AG04449 (cell line): ENCODE measurements around the gene HPGD.
"Not testable (repeated sequence)": the region's sequence is repeated elsewhere in the genome, so short reads cannot be mapped to it uniquely, and the experiment has no call there.

Source experiments
- CTCF ChIA-PET: fragments of 350-600 bp; formaldehyde crosslinking; extraction: SDS; loops from one replicate; lab custom pipeline; 2021; ENCODE audit warnings: antibody characterized with exemption; lab: Yijun Ruan, JAX
- POLR2A ChIA-PET: fragments of 400-600, 350-600 bp; formaldehyde crosslinking; extraction: SDS; loops from one replicate; lab custom pipeline; 2020; ENCODE audit warnings: antibody characterized with exemption, inconsistent platforms; lab: Yijun Ruan, JAX
- DNase-seq: peaks from one replicate; pipeline ENCODE4 v3.0.0-alpha.2; 2010; ENCODE audit warnings: low read depth, low spot score
- H3K4me3 ChIP-seq: 2 replicates; pipeline ENCODE4 v1.5.1; 2011; ENCODE audit warnings: low read depth, mild to moderate bottlenecking, control low read depth, low read length
- TF ChIP-seq, protein P1 (sequence below): IDR thresholded peaks from one replicate; pipeline ENCODE4 v1.5.1; 2011; ENCODE audit warnings: mild to moderate bottlenecking, moderate library complexity, low read length, control low read depth, inconsistent platforms; ENCODE audit not compliant: insufficient read depth; ENCODE audit errors: missing control alignments

HPGD gene

DNA sequence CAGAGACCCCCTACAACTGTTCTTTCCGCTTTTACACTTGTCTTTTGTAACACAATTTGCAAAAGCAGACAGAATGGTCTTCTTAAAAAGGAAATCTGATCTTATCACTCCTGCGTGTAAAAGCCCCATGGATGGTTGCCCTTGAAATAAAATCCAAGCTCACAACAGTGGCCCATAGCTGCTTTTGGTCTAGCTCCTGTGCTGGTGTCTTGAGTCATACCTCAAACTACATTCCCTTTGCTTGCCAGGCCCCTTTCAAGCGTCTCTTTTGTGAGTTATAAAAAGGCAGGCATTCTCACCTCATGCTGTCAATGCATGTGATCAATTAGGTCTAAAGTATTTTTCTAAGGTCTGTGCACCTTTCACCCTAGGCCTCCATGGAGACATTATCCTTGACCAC is 27.6 kb downstream of the HPGD start:
- TF ChIP-seq, protein P1, sequence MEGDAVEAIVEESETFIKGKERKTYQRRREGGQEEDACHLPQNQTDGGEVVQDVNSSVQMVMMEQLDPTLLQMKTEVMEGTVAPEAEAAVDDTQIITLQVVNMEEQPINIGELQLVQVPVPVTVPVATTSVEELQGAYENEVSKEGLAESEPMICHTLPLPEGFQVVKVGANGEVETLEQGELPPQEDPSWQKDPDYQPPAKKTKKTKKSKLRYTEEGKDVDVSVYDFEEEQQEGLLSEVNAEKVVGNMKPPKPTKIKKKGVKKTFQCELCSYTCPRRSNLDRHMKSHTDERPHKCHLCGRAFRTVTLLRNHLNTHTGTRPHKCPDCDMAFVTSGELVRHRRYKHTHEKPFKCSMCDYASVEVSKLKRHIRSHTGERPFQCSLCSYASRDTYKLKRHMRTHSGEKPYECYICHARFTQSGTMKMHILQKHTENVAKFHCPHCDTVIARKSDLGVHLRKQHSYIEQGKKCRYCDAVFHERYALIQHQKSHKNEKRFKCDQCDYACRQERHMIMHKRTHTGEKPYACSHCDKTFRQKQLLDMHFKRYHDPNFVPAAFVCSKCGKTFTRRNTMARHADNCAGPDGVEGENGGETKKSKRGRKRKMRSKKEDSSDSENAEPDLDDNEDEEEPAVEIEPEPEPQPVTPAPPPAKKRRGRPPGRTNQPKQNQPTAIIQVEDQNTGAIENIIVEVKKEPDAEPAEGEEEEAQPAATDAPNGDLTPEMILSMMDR = no peak
- ChIA-PET POLR2A (no interaction called here), CTCF (no interaction called here)
- no peak for DNase-seq
- H3K4me3 ChIP-seq = no peak overlapping the region

DNA sequence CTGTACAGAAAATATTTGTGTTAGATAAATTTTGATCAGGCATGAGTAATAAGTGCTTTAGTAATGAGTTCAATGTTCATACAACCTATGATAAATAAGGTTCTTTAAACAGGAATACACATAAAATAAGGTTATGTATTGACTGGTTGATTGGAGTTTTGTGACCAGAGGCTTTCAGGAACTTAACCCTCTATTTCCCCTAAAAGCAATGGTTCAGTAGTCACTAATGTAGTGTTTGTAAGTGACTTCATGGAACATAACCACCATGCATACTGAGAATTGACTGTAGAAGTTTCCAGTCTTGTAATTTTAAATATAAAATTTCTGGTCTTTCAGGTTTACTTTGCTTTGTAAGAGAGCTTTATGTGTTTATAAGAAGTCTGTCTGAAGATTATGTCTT is 28.1 kb downstream of the HPGD start:
- POLR2A ChIA-PET = no interaction called here
- TF ChIP-seq, protein P1 = no peak

DNA sequence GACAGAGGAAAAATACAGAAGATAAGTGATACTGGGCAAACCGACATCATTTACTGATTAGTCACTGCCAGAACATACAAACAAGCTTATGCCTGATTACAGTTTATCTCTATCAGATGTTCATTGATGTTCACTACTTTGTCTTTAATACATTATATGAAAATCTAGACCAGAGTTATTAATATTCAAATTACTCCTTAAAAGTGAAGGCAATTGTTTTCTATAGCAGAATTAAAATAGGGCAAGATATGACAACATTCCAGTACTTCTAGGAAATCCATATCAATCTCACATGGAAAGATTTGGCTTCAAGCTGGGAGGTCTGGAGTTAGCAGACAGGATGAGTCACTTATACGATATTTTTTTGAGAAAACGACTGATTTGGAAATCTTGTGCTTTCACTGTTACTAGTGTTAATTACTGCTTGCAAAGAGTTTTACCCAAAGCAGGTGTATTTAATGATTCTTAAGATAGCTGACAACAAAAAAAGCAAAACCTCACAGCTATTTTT is 31.8 kb downstream of the HPGD start:
- ChIA-PET POLR2A (no interaction called here), CTCF (no interaction called here)
- DNase-seq = no peak
- H3K4me3 ChIP-seq = no peak overlapping the region
- TF ChIP-seq, protein P1 = no peak

More for the DNA sequence above, 28.1 kb downstream of the HPGD start:
- CTCF ChIA-PET = no interaction called here
- H3K4me3 ChIP-seq = no peak overlapping the region
- DNase-seq = no peak

DNA sequence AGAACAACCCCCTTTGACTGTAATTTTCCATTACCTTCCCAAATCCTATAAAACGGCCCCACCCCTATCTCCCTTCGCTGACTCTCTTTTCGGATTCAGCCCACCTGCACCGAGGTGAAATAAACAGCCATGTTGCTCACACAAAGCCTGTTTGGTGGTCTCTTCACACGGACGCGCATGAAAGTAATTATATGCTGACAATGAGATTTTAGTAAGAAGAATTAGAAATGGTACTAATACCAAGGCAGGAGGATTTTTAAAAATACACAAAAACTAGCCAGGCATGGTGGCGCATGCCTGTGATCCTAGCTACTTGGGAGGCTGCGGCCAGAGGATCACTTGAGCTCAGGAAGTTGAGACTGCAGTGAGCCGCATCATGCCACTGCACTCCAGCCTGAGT is 33.9 kb downstream of the HPGD start:
- CTCF ChIA-PET, H3K4me3 ChIP-seq, DNase-seq, POLR2A ChIA-PET: not testable (repeated sequence)

DNA sequence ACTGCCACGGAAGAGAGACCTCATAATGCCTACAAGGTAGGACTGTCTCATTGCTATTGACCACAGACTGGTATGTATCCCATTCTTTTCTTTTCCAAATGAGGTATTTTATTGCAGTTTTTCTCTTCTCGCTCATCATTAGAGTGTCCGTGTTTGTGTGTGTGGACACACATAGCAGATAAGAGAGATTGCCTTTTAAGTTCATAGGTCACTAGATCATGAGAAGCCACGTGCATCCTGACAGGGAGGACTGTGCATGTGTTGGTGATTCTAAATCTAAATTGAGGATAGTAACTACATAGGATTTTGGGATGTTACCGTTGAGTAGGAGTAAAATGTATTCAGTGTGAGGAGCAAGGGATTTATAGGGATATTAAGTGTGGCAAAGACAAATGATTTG is 37.3 kb downstream of the HPGD start:
- ChIA-PET CTCF (no interaction called here), POLR2A (no interaction called here)
- DNase-seq = no peak
- H3K4me3 ChIP-seq = no peak overlapping the region
- TF ChIP-seq, protein P1 = no peak

DNA sequence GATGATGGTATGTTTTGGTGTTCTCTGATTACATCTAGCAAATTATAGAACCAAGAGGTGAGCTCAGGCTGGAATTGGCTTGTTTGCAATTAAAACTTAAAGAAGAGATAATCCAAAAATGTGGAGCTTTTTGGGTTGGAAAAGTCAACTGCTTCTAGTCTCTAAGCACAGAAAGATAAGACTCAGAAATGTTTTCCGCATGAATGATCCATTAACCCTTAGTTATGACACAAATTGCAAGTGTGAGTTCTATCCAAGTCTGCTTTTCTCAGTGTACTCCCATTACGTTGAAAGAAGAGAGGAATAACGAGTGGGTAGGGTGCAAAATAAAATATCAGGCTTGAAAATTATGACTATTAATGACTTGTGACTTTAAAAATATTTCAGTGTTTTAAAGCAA is 38.5 kb downstream of the HPGD start:
- ChIA-PET CTCF (no interaction called here), POLR2A (no interaction called here)
- no peak overlapping the region for H3K4me3 ChIP-seq
- TF ChIP-seq, protein P1 = no peak
- DNase-seq = no peak

DNA sequence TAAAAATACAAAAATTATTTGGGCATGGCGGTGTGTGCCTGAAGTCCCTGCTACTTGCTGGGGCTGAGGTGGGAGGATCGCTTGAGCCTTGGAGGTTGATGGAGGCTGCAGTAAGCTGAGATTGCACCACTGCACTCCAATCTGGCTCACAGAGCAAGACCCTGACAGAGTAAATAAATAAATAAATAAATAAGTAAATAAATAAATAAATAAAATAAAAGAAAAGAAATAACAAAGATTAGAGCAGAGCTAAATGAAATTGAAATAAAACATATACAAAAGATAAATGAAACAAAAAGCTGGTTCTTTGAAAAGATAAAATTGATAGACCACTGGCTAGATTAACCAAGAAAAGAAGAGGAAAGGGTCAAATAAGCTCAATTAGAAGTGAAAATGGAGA is 43.1 kb downstream of the HPGD start:
- ChIA-PET CTCF (no interaction called here), POLR2A (no interaction called here)
- DNase-seq = no peak
- TF ChIP-seq, protein P1 = no peak
- H3K4me3 ChIP-seq = no peak overlapping the region
